ENCODE data around the gene NPHP4. TPM values are rescaled to one million over a fixed set of nuclear protein-coding genes. Genes with fewer than 3 reads are reported as not detected.

The NPHP4 gene
- total RNA-seq, 2 experiments from 2014 or later, result 18.1 to 19.1 TPM

DNA sequence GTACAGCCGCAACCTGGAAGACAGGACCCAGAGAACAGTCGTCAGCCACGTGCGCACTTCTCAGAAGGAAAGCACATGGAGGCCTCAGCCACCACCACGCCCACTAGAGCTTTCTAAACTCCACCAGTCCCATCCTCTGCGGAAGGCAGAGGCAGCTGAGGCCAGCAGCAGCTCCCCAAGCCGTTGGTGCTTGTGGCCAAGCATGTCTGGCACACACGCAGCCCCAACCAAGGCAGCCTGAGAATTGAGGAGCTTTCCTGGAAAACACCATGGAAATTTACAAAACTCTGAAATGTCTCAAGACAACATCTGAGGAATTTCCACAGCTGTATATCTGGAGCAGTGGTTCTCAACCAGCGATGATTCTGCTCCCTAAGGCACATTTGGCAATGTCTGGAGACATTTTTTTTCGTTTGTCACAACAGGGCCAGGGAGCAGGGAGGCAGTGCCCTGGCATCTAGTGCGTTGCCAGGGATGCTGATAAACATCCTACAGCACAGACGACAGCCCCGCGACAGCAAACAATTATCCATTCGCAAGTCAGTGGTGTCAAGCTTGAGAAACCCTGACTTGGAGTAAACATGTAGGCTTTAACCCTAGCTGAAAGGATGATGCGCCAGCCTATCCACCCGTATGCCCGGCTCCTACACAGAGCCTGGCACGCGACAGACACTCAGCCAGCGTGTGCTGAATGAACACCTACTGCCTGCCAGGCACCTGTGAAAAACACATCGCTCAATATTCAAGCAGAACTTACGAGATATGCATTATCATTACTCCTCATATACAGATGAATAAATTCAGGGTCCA is 24.7 kb downstream of the NPHP4 start:
- DNase-seq, result no peak
- H3K27me3 Mint-ChIP-seq, result no peaks in the 10 kb centered on the region
- H3K4me3 Mint-ChIP-seq, result no peak overlapping the region
- CTCF ChIA-PET, result no interaction called here
- H3K9me3 Mint-ChIP-seq, result no peaks in the 10 kb centered on the region
- peaks cover 2% of the 10 kb centered on the region for H3K4me1 Mint-ChIP-seq
- H3K27ac Mint-ChIP-seq, result no peak overlapping the region
- no peaks in the 10 kb centered on the region for H3K36me3 Mint-ChIP-seq (ENCODE audit: low read depth)
- POLR2A ChIA-PET, result no interaction called here

DNA sequence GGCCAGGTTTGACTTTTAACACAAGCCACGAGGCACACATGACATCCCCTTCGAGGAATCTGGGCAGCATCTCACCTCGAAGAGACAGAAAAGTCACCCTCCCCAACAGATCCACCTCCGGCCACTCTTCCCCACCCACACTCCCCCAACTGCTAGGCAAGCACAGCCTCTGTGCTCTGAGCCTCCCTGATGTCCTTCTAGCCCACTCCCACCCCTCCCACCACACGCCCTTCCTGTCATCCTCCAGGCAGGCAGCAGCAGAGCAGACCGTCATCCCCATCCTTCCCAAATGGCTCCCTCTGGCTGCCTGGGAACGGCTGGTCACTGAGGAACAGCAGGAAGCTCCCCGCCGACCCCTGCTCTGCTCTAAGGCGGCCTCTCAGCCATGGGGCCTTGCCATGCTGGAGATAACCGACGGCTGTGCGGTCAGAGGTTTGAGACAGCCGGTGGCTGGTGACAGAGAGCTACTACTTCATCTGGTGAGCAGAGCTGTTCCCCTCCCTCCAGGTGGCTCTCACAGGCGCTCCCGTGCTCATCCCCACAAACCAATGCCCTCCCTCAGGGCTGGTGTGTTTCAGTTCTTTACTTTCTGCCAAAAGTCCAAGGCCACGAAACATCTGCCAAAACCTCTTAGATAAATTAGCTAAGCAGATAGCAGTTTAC is 25.6 kb downstream of the NPHP4 start:
- POLR2A ChIA-PET, result interaction anchor here (1.2 kb wide), 1 partner anchor 14 kb away, joined by 3 read pairs; no protein-coding TSS in a partner anchor
- H3K4me1 Mint-ChIP-seq, result peaks cover 4% of the 10 kb centered on the region

DNA sequence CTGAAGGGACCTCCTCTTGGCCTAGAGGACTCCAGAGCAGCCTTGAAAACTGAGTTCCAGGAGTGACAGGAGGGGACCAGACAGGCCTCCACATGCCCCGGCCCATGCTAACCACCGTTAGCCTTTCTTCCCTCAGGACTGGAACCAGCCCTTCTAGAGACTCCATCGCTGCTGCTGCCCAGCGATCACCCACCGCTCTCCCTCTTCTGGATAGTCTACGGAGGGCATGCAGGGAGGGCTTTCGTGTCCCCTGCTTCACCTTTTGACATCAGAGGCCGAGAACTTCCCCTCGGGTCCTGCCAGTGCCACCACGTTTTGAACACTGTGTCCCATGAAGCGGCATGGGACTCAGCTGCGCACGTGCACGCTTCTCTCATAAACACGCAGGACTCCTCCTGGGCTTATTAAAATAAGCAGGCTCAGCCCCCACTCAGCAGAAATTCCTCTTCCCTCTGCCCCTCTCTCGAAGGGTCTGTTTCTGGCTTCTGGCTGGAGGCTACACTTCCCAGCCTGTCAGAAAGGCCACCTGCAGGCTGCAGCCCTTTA is 26.6 kb downstream of the NPHP4 start:
- no peaks in the 10 kb centered on the region for H3K9me3 Mint-ChIP-seq
- ChIA-PET CTCF (no interaction called here), POLR2A (interaction anchor here (1.2 kb wide), 1 partner anchor 15 kb away, joined by 3 read pairs; no protein-coding TSS in a partner anchor)
- peaks cover 10% of the 10 kb centered on the region for H3K36me3 Mint-ChIP-seq (ENCODE audit: low read depth)
- H3K4me3 Mint-ChIP-seq, result no peak overlapping the region
- DNase-seq, result no peak
- no peaks in the 10 kb centered on the region for H3K27me3 Mint-ChIP-seq
- peaks cover 7% of the 10 kb centered on the region for H3K4me1 Mint-ChIP-seq
- H3K27ac Mint-ChIP-seq, result no peak overlapping the region

More for the DNA sequence above, 25.6 kb downstream of the NPHP4 start:
- Mint-ChIP-seq H3K9me3 (no peaks in the 10 kb centered on the region), H3K27me3 (no peaks in the 10 kb centered on the region), H3K27ac (no peak overlapping the region), H3K4me3 (no peak overlapping the region), H3K36me3 (ENCODE audit: low read depth) (peaks cover 1% of the 10 kb centered on the region)
- no peak for DNase-seq
- CTCF ChIA-PET, result no interaction called here

DNA sequence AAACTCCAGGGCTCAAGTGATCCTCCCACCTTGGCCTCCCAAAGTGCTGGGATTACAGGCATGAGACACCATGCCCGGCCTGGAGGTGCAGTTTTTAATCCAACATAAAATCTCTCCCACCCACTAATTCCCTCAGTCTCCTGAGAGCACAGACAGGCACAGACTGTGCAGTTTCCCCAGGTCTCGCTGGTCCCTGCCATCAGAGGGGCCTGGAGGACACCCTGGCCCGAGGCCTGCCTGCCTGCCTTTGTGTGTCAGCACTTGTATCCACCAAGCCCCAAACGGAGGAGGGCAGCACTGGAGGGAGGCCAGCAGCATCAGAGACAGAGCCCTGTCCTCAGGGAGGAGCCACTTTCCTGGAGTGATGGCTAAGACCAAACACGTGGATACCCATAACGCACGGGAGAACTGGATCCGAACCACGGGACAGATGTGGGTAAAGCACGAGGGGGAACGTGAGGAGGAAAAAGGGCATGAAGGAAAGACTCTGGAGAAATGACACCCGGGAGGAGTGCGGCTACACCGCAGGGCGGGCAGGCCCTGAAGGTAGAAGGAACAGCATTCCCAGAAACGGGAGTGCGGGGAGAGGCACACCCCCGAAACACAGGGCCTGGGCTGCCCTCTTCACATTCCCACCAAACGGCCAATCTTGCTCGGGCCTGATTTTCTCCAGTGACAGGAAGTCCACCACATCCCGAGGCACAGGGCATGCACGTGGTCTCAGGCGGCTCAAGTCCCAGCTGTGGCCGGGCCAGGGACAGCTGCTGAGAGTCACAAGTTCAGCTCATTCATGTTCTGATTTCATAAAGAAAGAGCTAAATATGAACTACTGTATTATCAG is 29.7 kb downstream of the NPHP4 start:
- POLR2A ChIA-PET, result no interaction called here
- CTCF ChIA-PET, result no interaction called here
- Mint-ChIP-seq H3K27ac (peak overlapping the region; percentile 35), H3K4me3 (no peak overlapping the region), H3K4me1 (peaks cover 22% of the 10 kb centered on the region), H3K36me3 (ENCODE audit: low read depth) (peaks cover 18% of the 10 kb centered on the region), H3K9me3 (no peaks in the 10 kb centered on the region), H3K27me3 (no peaks in the 10 kb centered on the region)
- no peak for DNase-seq

DNA sequence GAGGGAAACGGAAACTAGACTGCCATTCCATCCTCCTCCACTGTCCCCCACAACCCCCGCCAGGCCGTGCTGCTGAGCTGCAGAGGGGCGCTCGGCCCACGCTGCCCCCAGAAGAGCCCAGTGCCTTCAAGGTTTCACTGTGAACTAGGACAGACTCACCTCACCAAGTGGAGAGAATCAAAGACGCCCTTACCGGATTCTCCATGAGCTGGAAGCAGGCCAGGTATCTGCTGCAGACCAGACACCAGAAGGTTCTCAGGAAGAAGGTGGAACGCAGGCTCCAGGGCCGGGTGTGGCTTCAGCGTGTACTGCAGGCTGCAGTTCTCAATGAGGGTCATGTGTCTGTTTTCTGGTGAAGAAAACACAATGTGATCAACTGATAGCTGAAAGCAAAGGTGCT is 30.6 kb downstream of the NPHP4 start:
- no peak overlapping the region for H3K4me3 Mint-ChIP-seq
- ChIA-PET POLR2A (no interaction called here), CTCF (no interaction called here)
- H3K9me3 Mint-ChIP-seq, result no peaks in the 10 kb centered on the region
- H3K36me3 Mint-ChIP-seq (ENCODE audit: low read depth), result peaks cover 18% of the 10 kb centered on the region
- no peak overlapping the region for H3K27ac Mint-ChIP-seq
- DNase-seq, result no peak
- no peaks in the 10 kb centered on the region for H3K27me3 Mint-ChIP-seq
- H3K4me1 Mint-ChIP-seq, result peaks cover 29% of the 10 kb centered on the region

DNA sequence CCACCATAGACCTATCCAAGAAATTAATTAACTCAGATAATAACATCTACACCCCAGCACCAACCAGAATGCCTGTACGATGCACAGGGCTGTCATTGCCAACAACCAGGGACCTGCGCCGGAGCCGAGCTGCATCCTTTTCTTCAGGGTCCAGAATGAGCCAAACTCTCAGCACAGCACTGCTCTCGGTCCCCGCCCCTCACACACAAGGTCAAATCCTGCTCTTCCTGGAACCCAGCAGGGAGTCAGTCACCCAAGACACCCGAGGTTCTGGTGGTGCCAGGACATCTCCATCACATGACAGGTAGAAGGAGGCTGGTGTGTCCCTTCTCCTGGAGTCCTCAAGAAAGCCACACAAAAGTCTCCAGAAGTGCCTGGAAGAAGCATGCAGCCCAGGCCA is 31.9 kb downstream of the NPHP4 start:
- no peaks in the 10 kb centered on the region for H3K9me3 Mint-ChIP-seq
- POLR2A ChIA-PET, result interaction anchor here (1.0 kb wide), 1 partner anchor 23 kb away, joined by 3 read pairs; no protein-coding TSS in a partner anchor
- CTCF ChIA-PET, result no interaction called here
- H3K4me3 Mint-ChIP-seq, result no peak overlapping the region
- H3K27ac Mint-ChIP-seq, result no peak overlapping the region
- peaks cover 22% of the 10 kb centered on the region for H3K36me3 Mint-ChIP-seq (ENCODE audit: low read depth)
- H3K4me1 Mint-ChIP-seq, result peaks cover 37% of the 10 kb centered on the region
- no peaks in the 10 kb centered on the region for H3K27me3 Mint-ChIP-seq
- no peak for DNase-seq

DNA sequence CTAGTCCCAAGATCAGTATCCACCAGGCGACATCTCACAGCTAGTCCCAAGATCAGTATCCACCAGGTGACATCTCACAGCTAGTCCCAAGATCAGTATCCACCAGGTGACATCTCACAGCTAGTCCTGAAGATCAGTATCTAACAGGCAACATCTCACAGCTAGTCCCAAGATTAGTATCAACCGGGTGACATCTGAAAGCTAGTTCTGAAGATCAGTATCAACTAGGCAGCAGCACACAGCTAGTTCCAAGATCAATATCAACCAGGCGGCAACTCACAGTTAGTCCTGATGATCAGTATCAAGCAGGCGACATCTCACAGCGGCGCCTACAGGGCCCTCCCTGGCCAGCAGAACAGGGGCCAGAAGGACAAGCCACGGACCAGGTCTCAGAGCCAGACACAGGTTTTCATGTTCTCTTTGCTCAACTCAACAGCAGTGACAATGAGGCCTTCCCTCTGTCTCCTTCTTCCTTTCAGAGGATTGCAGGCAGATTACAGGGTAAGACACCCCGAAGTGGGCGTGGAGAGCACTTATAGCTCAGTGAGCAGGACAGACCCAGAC is 32.5 kb downstream of the NPHP4 start:
- DNase-seq, result no peak
- H3K27ac Mint-ChIP-seq, result no peak overlapping the region
- POLR2A ChIA-PET, result no interaction called here
- no peaks in the 10 kb centered on the region for H3K27me3 Mint-ChIP-seq
- no peaks in the 10 kb centered on the region for H3K9me3 Mint-ChIP-seq
- CTCF ChIA-PET, result no interaction called here
- H3K4me1 Mint-ChIP-seq, result peaks cover 42% of the 10 kb centered on the region
- H3K4me3 Mint-ChIP-seq, result no peak overlapping the region
- peaks cover 27% of the 10 kb centered on the region for H3K36me3 Mint-ChIP-seq (ENCODE audit: low read depth)

DNA sequence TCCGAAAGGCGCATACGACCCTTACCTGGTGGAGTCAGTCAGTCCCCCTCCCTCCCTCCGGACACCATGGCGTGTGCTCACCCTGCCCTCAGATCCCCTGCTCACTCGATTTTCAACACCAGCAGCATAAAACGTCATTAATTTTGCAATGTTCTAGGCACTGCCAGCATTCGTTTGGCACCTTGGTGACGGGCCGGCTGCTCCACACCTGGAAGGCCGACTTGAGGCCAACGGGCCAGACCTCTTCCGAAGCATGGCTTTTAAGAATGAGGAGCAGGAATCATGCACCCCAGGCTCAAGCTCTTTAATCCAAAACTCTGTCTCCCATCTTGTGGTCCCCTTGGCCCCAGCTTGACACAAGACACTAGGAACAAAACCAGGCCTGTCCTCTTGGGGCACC is 33.1 kb downstream of the NPHP4 start:
- ChIA-PET POLR2A (no interaction called here), CTCF (no interaction called here)
- Mint-ChIP-seq H3K27ac (no peak overlapping the region), H3K27me3 (no peaks in the 10 kb centered on the region), H3K4me3 (no peak overlapping the region), H3K36me3 (ENCODE audit: low read depth) (peaks cover 32% of the 10 kb centered on the region), H3K4me1 (peaks cover 48% of the 10 kb centered on the region), H3K9me3 (no peaks in the 10 kb centered on the region)
- DNase-seq, result no peak

DNA sequence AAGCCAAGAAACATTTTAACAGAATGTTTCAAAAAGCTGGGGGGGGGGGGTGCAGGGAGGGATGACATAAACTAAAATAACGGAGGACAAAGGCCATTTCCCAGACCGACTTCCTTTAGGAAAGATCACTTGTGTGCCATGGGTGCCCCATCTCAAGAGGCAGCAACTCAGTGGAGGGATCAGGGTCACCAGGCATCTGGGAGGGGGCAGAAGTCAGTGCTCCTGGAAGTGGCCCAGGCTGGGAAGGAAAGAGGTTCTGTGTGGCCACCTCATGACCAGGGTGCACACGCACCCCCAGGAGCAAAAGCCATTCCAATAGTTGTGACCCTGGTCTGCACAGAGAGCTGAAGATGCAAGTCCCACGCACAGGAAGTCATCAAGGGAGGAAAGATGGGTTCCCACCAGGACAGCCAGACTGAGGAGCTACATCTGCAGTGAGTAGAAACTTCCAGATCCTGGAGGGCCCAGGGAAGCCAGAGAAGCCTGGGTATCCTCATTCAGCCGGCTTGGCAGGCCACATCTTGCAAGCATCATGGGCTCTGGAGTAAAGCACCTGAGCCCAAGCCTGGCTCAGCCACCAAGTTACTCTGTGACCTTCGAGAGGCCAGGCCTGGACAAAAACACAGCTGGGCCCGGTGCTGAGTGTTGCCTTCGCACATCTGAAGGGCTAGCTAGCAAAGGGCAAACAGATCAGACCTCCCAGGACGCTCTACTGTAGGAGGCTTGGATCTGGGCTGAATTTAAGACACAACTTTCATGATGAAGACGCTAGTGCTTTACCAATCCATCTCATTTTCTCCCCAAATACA is 36.0 kb downstream of the NPHP4 start:
- POLR2A ChIA-PET, result interaction anchor here (1.8 to 2.9 kb wide), 3 partner anchors 13 to 72 kb away, joined by 3 to 18 read pairs (median 15); partner anchors contain the start of gene NPHP4
- DNase-seq, result no peak
- no peaks in the 10 kb centered on the region for H3K9me3 Mint-ChIP-seq
- H3K27me3 Mint-ChIP-seq, result no peaks in the 10 kb centered on the region
- no peak overlapping the region for H3K4me3 Mint-ChIP-seq
- H3K4me1 Mint-ChIP-seq, result peaks cover 55% of the 10 kb centered on the region
- H3K27ac Mint-ChIP-seq, result peak overlapping the region; percentile 85
- peaks cover 37% of the 10 kb centered on the region for H3K36me3 Mint-ChIP-seq (ENCODE audit: low read depth)
- CTCF ChIA-PET, result interaction anchor here (0.7 kb wide), 1 partner anchor 830 kb away, joined by 4 read pairs; no protein-coding TSS in a partner anchor

DNA sequence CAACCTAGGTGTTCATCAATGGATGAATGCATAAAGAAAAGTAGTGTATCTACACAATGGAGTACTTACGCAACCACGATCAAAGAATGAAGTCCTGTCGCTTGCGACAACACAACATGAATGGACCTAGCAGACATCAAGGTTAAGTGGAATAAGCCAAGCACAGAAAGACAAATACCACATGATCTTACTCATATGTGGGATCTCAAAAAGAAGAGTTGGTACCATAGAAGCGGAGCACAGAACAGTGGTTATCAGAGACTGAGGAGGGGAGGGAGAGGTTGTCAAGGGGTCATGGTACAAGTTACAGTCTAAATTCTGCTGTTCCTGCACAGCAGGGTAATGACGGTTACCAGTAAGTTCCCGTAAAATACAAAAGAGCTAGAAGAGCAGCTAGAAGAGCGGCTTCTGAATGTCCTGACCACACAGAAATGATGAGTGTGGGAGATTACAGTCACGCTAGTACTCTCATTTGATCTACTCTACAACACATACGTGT is 36.7 kb downstream of the NPHP4 start:
- H3K9me3 Mint-ChIP-seq, result no peaks in the 10 kb centered on the region
- H3K27ac Mint-ChIP-seq, result peak overlapping the region; percentile 85
- ChIA-PET POLR2A (interaction anchor here (1.8 to 2.9 kb wide), 3 partner anchors 13 to 73 kb away, joined by 3 to 18 read pairs (median 15); partner anchors contain the start of gene NPHP4), CTCF (interaction anchor here (0.7 to 1.3 kb wide), 2 partner anchors 74 to 829 kb away, joined by 3 to 4 read pairs; no protein-coding TSS in a partner anchor)
- peak overlapping the region; percentile 38 for H3K4me3 Mint-ChIP-seq
- DNase-seq, result no peak
- H3K27me3 Mint-ChIP-seq, result no peaks in the 10 kb centered on the region
- peaks cover 58% of the 10 kb centered on the region for H3K4me1 Mint-ChIP-seq
- peaks cover 32% of the 10 kb centered on the region for H3K36me3 Mint-ChIP-seq (ENCODE audit: low read depth)

DNA sequence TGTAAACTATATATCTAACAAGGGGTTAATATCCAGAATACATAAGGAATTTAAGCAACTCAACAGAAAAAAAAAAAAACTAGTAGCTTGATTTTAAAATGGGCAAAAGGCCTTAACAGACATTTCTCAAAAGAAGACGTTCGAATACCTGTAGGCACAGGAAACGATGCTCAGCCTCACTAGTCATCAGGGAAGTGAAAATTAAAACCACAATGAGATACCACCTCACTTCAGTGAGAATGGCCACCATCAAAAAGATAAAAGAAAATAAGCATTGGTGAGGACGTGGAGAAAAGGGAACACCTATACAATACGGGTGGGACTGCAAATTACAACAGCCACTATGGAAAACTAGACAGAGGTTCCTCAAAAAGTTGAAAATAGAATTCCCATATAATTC is 37.3 kb downstream of the NPHP4 start:
- Mint-ChIP-seq H3K36me3 (ENCODE audit: low read depth) (peaks cover 30% of the 10 kb centered on the region), H3K27me3 (no peaks in the 10 kb centered on the region), H3K4me1 (peaks cover 60% of the 10 kb centered on the region), H3K4me3 (peak overlapping the region; percentile 38), H3K9me3 (no peaks in the 10 kb centered on the region), H3K27ac (peak overlapping the region; percentile 85)
- CTCF ChIA-PET, result interaction anchor here (1.3 kb wide), 1 partner anchor 75 kb away, joined by 3 read pairs; no protein-coding TSS in a partner anchor
- POLR2A ChIA-PET, result interaction anchor here (0.6 to 2.9 kb wide), 3 partner anchors 38 to 73 kb away, joined by 3 to 15 read pairs (median 3); no protein-coding TSS in a partner anchor
- DNase-seq, result no peak

Measured in activated CD4-positive, alpha-beta memory T cell treated with anti-CD3 and anti-CD28 coated beads, Interleukin-2, amount 10 ng/mL, durations not matched to agents 7 days and 5 days (primary cell).